ENCODE results near the gene VPS41. TPM values are rescaled to one million over a fixed set of nuclear protein-coding genes. Genes with fewer than 3 reads are reported as not detected.

The VPS41 gene
- total RNA-seq, 1 donor, result 53.5 TPM

DNA sequence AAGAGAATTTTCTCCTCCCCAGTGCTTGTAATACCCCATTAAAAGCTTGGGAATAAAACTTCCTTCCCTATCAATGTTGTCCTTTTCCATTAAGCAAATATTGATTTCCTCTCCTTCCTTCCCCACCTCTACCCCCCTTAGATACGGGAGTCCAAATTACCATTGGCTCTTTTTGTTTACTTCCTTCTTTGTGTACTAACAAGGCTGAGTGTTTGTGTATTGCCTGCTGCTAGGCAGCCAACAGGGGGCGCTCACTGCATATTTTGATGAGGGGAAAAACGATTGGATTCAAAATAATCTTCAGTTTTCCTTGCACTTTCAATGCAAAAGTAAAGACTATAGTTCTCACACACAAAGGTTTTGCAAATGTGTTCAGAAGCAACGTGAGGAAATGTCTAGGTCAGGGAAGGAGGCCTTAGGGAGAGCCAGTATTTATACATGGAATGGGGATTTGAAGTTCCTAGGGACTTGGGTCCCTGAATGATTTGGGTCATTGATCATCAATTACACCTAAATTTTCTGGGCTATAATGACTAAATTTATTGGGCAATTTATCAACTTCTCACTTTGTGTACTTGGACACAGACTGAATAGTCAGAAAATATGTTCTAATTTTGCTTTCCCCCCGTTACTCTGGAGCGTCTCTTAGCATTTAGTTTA lies 23.6 kb upstream of the VPS41 start:
- TF ChIP-seq, protein P1, sequence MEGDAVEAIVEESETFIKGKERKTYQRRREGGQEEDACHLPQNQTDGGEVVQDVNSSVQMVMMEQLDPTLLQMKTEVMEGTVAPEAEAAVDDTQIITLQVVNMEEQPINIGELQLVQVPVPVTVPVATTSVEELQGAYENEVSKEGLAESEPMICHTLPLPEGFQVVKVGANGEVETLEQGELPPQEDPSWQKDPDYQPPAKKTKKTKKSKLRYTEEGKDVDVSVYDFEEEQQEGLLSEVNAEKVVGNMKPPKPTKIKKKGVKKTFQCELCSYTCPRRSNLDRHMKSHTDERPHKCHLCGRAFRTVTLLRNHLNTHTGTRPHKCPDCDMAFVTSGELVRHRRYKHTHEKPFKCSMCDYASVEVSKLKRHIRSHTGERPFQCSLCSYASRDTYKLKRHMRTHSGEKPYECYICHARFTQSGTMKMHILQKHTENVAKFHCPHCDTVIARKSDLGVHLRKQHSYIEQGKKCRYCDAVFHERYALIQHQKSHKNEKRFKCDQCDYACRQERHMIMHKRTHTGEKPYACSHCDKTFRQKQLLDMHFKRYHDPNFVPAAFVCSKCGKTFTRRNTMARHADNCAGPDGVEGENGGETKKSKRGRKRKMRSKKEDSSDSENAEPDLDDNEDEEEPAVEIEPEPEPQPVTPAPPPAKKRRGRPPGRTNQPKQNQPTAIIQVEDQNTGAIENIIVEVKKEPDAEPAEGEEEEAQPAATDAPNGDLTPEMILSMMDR (IDR thresholded peaks at IDR 0.05; ENCODE audit: insufficient read depth, low read depth, low read length), result peak; percentile 97
- peak; percentile 62 for DNase-seq (ENCODE audit: low read depth)
- no peak overlapping the region for H3K4me3 ChIP-seq (ENCODE audit: low read depth, low read length)

DNA sequence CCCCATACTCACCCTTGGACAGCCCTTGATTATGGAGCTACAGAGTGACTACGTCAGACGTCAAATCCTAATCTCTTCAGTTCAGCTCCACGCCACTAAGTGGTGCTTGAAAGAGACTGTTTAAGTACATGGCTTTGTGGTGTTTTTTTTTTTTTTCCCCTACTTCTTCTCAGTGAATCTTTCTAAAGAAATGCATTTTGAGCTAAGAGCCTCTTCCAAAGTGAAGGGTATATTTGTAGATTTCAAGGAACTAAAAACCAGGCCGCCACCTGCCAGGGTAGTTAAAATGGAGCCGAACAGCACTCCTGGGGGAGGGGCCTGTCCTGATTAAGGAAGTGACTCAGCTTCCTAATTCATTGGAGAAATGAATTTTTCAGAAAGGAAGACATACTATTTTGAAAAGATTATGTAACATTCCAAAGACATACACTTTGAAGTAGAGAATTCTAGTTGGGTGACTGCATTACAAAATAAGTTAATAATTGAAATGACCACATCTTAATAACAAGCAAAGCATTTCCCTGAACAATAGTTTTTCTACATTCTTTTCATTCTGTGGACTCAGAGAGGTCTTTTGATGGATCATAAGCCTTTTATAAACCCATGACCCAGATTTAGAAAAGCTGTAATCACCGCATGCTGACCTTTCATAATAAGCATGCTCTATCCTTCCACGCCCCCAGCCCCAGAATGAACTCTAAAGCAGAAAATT lies 20.6 kb upstream of the VPS41 start:
- TF ChIP-seq, protein P1 (IDR thresholded peaks at IDR 0.05; ENCODE audit: insufficient read depth, low read depth, low read length), result no peak
- DNase-seq (ENCODE audit: low read depth), result no peak

DNA sequence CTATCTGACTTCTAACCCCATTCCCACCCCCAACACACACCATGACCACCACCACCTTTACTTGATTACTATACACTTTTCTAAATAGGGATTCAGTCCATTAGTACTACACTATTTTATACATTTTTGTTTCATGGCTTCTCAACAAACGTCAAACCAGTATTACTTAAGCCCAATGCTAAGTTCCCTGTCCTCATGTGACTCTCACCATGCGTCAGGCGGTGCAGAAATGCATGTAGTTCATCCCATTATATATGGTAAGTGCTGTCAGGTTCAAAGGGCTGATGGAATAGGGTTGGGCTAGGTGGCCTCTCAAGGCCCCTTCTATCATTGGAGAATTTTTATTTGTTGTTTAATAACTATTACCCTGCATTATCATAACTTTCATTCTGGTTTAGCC lies 19.5 kb upstream of the VPS41 start:
- no peak overlapping the region for H3K4me3 ChIP-seq (ENCODE audit: low read depth, low read length)
- TF ChIP-seq, protein P1 (IDR thresholded peaks at IDR 0.05; ENCODE audit: insufficient read depth, low read depth, low read length), result no peak
- DNase-seq (ENCODE audit: low read depth), result no peak

More for the DNA sequence above, 20.6 kb upstream of the VPS41 start:
- no peak overlapping the region for H3K4me3 ChIP-seq (ENCODE audit: low read depth, low read length)

DNA sequence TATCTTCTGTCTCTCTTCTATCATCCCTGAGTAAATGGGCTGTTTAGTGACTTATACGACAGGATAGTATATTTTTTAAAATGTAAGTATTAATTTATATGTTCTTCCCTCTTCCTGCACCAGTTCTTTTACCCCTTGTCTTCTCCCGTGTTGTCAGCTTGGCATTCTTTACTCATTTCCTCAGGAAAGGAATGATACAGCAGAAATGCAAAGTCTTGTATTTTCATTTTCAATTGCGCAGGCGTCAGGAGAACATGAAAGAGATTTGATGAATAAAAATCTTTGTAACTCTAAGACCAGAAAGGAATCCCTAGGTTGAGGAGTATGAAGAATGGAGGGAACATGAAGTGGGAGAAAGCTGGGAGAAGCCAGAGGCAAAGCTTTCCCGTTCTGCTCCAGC lies 18.8 kb upstream of the VPS41 start:
- TF ChIP-seq, protein P1 (IDR thresholded peaks at IDR 0.05; ENCODE audit: insufficient read depth, low read depth, low read length), result no peak
- DNase-seq (ENCODE audit: low read depth), result no peak
- H3K4me3 ChIP-seq (ENCODE audit: low read depth, low read length), result no peak overlapping the region

DNA sequence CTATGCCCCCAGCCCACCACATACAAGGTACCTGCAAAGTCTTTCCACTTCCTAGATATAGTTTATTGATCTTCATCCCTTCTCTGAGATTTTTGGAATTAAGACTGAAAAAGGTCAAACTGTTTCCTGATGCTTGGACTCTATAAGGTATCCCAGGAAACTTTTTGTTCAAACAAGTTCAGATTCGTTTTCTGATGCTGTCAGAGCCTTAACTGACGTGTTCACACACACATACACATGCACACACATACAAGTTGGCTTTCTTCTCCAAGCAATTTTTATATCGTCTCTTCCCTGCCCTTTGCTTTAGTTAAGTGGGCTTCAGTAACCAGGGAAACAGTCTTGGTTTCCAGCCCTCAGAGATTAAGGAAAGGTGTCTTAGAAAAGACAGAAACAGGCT lies 11.7 kb upstream of the VPS41 start:
- TF ChIP-seq, protein P1 (IDR thresholded peaks at IDR 0.05; ENCODE audit: insufficient read depth, low read depth, low read length), result no peak
- DNase-seq (ENCODE audit: low read depth), result no peak
- H3K4me3 ChIP-seq (ENCODE audit: low read depth, low read length), result no peak overlapping the region

DNA sequence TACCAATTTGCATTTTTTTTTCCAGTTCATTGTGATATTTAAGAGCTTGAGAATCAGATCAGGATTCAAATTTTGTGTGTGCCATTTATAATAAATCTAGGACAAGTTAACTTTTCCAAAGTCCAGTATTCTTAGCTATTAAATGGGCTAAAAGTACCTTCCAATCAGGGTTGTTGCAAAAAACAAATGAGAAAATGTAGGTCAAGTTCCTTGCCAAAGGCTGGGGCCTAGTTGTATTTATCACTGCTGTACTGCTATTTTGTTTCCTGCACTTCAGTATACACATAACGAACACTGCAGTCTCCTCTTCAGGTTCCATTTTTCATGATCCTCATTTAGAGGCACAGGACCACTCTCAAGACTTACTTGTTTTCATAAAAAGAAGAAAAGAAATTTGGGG lies 7.4 kb upstream of the VPS41 start:
- H3K4me3 ChIP-seq (ENCODE audit: low read depth, low read length), result no peak overlapping the region
- TF ChIP-seq, protein P1 (IDR thresholded peaks at IDR 0.05; ENCODE audit: insufficient read depth, low read depth, low read length), result no peak
- no peak for DNase-seq (ENCODE audit: low read depth)
